ENCODE data around the gene MACROD2. TPM values are rescaled to one million over a fixed set of nuclear protein-coding genes. Genes with fewer than 3 reads are reported as not detected.

The MACROD2 gene
- total RNA-seq, 2 experiments from 2014 or later, result not detected

GRCh38 chr20:15289337-15289736 is 1294.0 kb downstream of the MACROD2 start:
- Mint-ChIP-seq H3K27ac (no peak overlapping the region), H3K9me3 (peaks cover 5% of the 10 kb centered on the region), H3K4me1 (no peaks in the 10 kb centered on the region), H3K27me3 (no peaks in the 10 kb centered on the region), H3K4me3 (no peak overlapping the region), H3K36me3 (ENCODE audit: low read depth) (no peaks in the 10 kb centered on the region)
- POLR2A ChIA-PET, result no interaction called here
- CTCF ChIA-PET, result no interaction called here
- no peak for DNase-seq

- DNase-seq, result no peak
- Mint-ChIP-seq H3K4me3 (no peak overlapping the region), H3K27me3 (no peaks in the 10 kb centered on the region), H3K9me3 (peaks cover 15% of the 10 kb centered on the region), H3K27ac (no peak overlapping the region), H3K36me3 (ENCODE audit: low read depth) (no peaks in the 10 kb centered on the region), H3K4me1 (no peaks in the 10 kb centered on the region)
- ChIA-PET CTCF (no interaction called here), POLR2A (no interaction called here)
Observed at GRCh38 chr20:15292405-15292804, 1297.1 kb downstream of the MACROD2 start.

GRCh38 chr20:15296422-15296821 is 1301.1 kb downstream of the MACROD2 start:
- Mint-ChIP-seq H3K27ac (no peak overlapping the region), H3K4me1 (no peaks in the 10 kb centered on the region), H3K9me3 (peaks cover 13% of the 10 kb centered on the region), H3K36me3 (ENCODE audit: low read depth) (no peaks in the 10 kb centered on the region), H3K27me3 (no peaks in the 10 kb centered on the region), H3K4me3 (no peak overlapping the region)
- CTCF ChIA-PET, result no interaction called here
- POLR2A ChIA-PET, result no interaction called here
- no peak for DNase-seq

GRCh38 chr20:15297059-15297875 is 1302.0 kb downstream of the MACROD2 start:
- Mint-ChIP-seq H3K27me3 (no peaks in the 10 kb centered on the region), H3K4me3 (no peak overlapping the region), H3K4me1 (no peaks in the 10 kb centered on the region), H3K27ac (no peak overlapping the region), H3K9me3 (peaks cover 17% of the 10 kb centered on the region), H3K36me3 (ENCODE audit: low read depth) (no peaks in the 10 kb centered on the region)
- ChIA-PET POLR2A (no interaction called here), CTCF (no interaction called here)
- no peak for DNase-seq

GRCh38 chr20:15302075-15302474 is 1306.8 kb downstream of the MACROD2 start:
- no peaks in the 10 kb centered on the region for H3K4me1 Mint-ChIP-seq
- no peak overlapping the region for H3K27ac Mint-ChIP-seq
- H3K27me3 Mint-ChIP-seq, result no peaks in the 10 kb centered on the region
- CTCF ChIA-PET, result no interaction called here
- no peaks in the 10 kb centered on the region for H3K36me3 Mint-ChIP-seq (ENCODE audit: low read depth)
- no peak for DNase-seq
- H3K4me3 Mint-ChIP-seq, result no peak overlapping the region
- POLR2A ChIA-PET, result no interaction called here
- H3K9me3 Mint-ChIP-seq, result peaks cover 21% of the 10 kb centered on the region

- DNase-seq, result no peak
- H3K36me3 Mint-ChIP-seq (ENCODE audit: low read depth), result no peaks in the 10 kb centered on the region
- no peaks in the 10 kb centered on the region for H3K27me3 Mint-ChIP-seq
- peaks cover 11% of the 10 kb centered on the region for H3K9me3 Mint-ChIP-seq
- no peak overlapping the region for H3K4me3 Mint-ChIP-seq
- ChIA-PET CTCF (no interaction called here), POLR2A (no interaction called here)
- H3K4me1 Mint-ChIP-seq, result no peaks in the 10 kb centered on the region
- no peak overlapping the region for H3K27ac Mint-ChIP-seq
Observed at GRCh38 chr20:15310361-15310760, 1315.0 kb downstream of the MACROD2 start.

- no peaks in the 10 kb centered on the region for H3K27me3 Mint-ChIP-seq
- no peaks in the 10 kb centered on the region for H3K4me1 Mint-ChIP-seq
- DNase-seq, result no peak
- POLR2A ChIA-PET, result no interaction called here
- no peak overlapping the region for H3K27ac Mint-ChIP-seq
- H3K4me3 Mint-ChIP-seq, result no peak overlapping the region
- peaks cover 19% of the 10 kb centered on the region for H3K9me3 Mint-ChIP-seq
- CTCF ChIA-PET, result no interaction called here
- H3K36me3 Mint-ChIP-seq (ENCODE audit: low read depth), result no peaks in the 10 kb centered on the region
Observed at GRCh38 chr20:15316556-15316955, 1321.2 kb downstream of the MACROD2 start.

- no peak for DNase-seq
- Mint-ChIP-seq H3K27ac (no peak overlapping the region), H3K4me1 (no peaks in the 10 kb centered on the region), H3K36me3 (ENCODE audit: low read depth) (no peaks in the 10 kb centered on the region), H3K9me3 (peaks cover 19% of the 10 kb centered on the region), H3K27me3 (no peaks in the 10 kb centered on the region), H3K4me3 (no peak overlapping the region)
- POLR2A ChIA-PET, result no interaction called here
- CTCF ChIA-PET, result no interaction called here
Observed at GRCh38 chr20:15317546-15318232, 1322.4 kb downstream of the MACROD2 start.

- H3K9me3 Mint-ChIP-seq, result peaks cover 21% of the 10 kb centered on the region
- CTCF ChIA-PET, result no interaction called here
- no peaks in the 10 kb centered on the region for H3K36me3 Mint-ChIP-seq (ENCODE audit: low read depth)
- no peaks in the 10 kb centered on the region for H3K27me3 Mint-ChIP-seq
- no peak for DNase-seq
- POLR2A ChIA-PET, result no interaction called here
- no peak overlapping the region for H3K4me3 Mint-ChIP-seq
- no peak overlapping the region for H3K27ac Mint-ChIP-seq
- no peaks in the 10 kb centered on the region for H3K4me1 Mint-ChIP-seq
Observed at GRCh38 chr20:15318682-15319081, 1323.4 kb downstream of the MACROD2 start.

- H3K4me3 Mint-ChIP-seq, result no peak overlapping the region
- H3K36me3 Mint-ChIP-seq (ENCODE audit: low read depth), result no peaks in the 10 kb centered on the region
- POLR2A ChIA-PET, result no interaction called here
- no peaks in the 10 kb centered on the region for H3K27me3 Mint-ChIP-seq
- peaks cover 19% of the 10 kb centered on the region for H3K9me3 Mint-ChIP-seq
- no peak overlapping the region for H3K27ac Mint-ChIP-seq
- CTCF ChIA-PET, result no interaction called here
- no peaks in the 10 kb centered on the region for H3K4me1 Mint-ChIP-seq
- DNase-seq, result no peak
Observed at GRCh38 chr20:15319439-15319838, 1324.1 kb downstream of the MACROD2 start.

GRCh38 chr20:15320941-15321340 is 1325.6 kb downstream of the MACROD2 start:
- Mint-ChIP-seq H3K27me3 (no peaks in the 10 kb centered on the region), H3K4me1 (no peaks in the 10 kb centered on the region), H3K36me3 (ENCODE audit: low read depth) (no peaks in the 10 kb centered on the region), H3K27ac (no peak overlapping the region), H3K9me3 (peaks cover 14% of the 10 kb centered on the region), H3K4me3 (no peak overlapping the region)
- POLR2A ChIA-PET, result no interaction called here
- CTCF ChIA-PET, result no interaction called here
- no peak for DNase-seq

GRCh38 chr20:15327123-15327522 is 1331.8 kb downstream of the MACROD2 start:
- peaks cover 6% of the 10 kb centered on the region for H3K9me3 Mint-ChIP-seq
- CTCF ChIA-PET, result no interaction called here
- H3K4me1 Mint-ChIP-seq, result no peaks in the 10 kb centered on the region
- no peak overlapping the region for H3K4me3 Mint-ChIP-seq
- H3K27me3 Mint-ChIP-seq, result no peaks in the 10 kb centered on the region
- no peak overlapping the region for H3K27ac Mint-ChIP-seq
- no peaks in the 10 kb centered on the region for H3K36me3 Mint-ChIP-seq (ENCODE audit: low read depth)
- no peak for DNase-seq
- POLR2A ChIA-PET, result no interaction called here

- DNase-seq, result no peak
- ChIA-PET CTCF (no interaction called here), POLR2A (no interaction called here)
- no peaks in the 10 kb centered on the region for H3K4me1 Mint-ChIP-seq
- no peak overlapping the region for H3K27ac Mint-ChIP-seq
- no peaks in the 10 kb centered on the region for H3K27me3 Mint-ChIP-seq
- no peak overlapping the region for H3K4me3 Mint-ChIP-seq
- peaks cover 6% of the 10 kb centered on the region for H3K9me3 Mint-ChIP-seq
- no peaks in the 10 kb centered on the region for H3K36me3 Mint-ChIP-seq (ENCODE audit: low read depth)
Observed at GRCh38 chr20:15328084-15328483, 1332.8 kb downstream of the MACROD2 start.

GRCh38 chr20:15332711-15333160 is 1337.4 kb downstream of the MACROD2 start:
- CTCF ChIA-PET, result no interaction called here
- POLR2A ChIA-PET, result no interaction called here
- Mint-ChIP-seq H3K4me1 (no peaks in the 10 kb centered on the region), H3K9me3 (peaks cover 10% of the 10 kb centered on the region), H3K36me3 (ENCODE audit: low read depth) (no peaks in the 10 kb centered on the region), H3K27ac (no peak overlapping the region), H3K4me3 (no peak overlapping the region), H3K27me3 (no peaks in the 10 kb centered on the region)
- DNase-seq, result no peak

All from activated CD4-positive, alpha-beta memory T cell treated with anti-CD3 and anti-CD28 coated beads, Interleukin-2, amount 10 ng/mL, durations not matched to agents 7 days and 5 days (primary cell).